NCI-H774 (cell line): Measurements from ENCODE around the gene ANKS4B.
"Not testable (repeated sequence)": the region's sequence is repeated elsewhere in the genome, so short reads cannot be mapped to it uniquely, and the experiment has no call there.

ENCODE experiments used
- DNase-seq: peaks from one replicate; lab custom pipeline; 2025; lab: John Stamatoyannopoulos, UW

ANKS4B gene, protein sequence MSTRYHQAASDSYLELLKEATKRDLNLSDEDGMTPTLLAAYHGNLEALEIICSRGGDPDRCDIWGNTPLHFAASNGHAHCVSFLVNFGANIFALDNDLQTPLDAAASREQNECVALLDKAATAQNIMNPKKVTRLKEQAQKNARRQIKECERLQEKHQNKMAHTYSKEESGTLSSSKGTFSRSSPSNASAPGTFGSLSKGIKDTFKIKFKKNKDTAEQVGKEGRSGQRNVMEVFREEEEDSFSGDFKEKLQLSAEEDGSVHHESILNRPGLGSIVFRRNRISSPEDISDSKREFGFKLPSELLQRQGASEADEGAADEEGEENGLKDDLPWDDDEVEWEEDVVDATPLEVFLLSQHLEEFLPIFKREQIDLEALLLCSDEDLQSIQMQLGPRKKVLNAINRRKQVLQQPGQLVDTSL

DNA sequence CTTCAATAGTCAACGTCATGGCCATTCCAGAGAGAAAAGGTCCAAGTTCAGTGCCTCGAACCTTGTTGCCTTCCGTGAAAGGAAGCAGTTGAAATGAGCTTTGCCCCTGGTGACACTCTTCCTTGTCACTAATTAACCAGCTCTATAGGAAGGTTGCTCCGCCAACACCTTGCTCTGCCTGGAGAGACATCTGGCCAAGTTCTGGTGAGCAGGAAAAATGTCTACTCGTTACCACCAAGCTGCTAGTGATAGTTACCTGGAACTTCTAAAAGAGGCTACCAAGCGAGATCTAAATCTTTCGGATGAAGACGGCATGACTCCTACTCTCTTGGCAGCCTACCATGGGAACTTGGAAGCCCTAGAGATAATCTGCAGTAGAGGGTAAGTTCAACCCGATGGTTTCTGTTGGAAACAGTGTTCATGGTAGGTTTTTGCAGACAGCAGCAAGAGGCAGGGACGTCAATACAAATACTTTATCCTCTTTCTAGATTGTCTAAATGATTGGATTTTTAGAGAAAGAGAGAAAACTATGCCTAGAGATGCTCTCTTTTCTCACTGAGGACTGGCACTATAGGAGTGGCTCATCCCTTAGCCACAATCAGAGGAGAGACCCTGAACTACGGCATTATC, at the start of gene ANKS4B:
Gene ANKS4B, plus strand, starts transcription at position 179 of the 630 bp plus-strand sequence. Its CDS starts 39 bp downstream, at position 218.
- no peak for DNase-seq

DNA sequence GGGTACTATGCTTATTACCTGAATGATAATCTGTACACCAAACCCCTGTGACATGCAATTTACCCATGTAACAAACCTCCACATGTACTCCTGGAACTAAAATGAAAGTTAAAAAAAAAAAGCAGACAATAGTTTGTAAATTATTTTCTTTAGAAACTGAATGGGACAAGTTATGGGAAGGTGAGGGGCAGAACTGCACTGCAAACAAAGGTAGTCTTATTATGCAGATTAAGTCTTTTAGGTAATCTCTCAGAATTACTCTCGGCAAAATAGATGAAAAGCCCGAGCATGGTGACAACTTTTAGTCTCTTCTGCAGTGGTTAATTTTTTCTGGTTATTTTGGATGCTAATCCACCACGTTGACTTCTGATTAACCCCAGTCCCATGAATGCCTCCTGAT, 49.5 kb upstream of the ANKS4B start:
- no peak for DNase-seq

DNA sequence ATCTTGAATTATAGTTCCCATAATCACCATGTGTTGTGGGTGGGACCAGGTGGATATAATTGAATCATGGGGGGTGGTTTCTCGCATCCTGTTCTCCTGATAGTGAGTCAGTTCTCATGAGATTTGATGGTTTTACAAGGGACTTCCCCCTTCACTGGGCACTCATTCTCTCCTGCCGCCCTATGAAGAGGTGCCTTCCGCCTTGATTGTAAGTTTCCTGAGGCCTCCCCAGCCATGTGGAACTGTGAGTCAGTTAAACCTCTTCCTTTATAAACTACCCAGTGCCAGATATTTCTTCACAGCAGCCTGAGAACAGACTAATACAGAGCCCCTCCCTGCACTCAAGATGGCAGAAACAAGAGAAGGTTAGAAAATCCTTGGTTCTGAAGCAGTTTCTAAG, 48.7 kb upstream of the ANKS4B start:
- DNase-seq = no peak

DNA sequence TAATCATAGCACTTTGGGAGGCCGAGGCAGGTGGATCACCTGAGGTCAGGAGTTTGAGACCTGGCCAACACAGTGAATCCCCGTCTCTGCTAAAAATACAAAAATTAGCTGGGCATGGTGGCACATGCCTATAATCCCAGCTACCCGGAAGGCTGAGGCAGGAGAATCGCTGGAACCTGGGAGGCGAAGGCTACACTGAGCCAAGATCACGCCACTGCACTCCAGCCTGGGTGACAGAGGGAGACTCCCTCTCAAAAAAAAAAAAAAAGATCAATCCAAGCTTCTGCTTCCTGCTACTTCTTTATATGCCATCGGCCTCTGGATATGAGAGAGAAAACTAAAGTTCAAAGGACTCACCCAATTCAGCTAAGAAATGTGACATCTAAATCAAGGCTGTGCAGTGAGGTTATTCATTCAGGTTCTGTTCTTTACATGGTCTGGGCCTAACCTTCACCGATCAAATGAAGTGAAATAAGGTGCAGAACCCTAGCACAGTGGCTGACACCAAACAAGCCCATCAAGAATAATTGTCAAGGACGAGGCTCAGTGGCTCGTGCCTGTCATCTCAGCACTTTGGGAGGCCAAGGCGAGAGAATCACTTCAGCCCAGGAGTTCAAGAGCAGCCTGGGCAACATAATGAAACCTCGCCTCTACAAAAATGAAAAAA, 47.7 kb upstream of the ANKS4B start:
- no peak for DNase-seq

DNA sequence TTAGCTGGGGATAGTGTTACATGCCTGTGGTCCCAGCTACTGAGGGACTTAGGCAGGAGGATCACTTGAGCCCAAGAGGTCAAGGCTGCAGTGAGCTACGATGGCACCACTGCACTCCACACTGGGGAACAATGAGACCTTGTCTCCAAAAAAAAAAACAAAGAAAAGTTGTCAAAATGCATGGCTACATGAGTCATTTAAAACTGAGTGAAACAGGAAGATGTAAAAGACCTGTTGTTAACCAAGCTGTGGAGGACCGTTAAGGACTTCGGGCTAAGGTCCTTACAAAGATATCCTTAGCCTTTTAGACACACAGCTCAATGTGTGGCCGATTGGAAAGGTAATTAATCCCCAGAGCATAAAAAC, 47.2 kb upstream of the ANKS4B start:
- DNase-seq = no peak

DNA sequence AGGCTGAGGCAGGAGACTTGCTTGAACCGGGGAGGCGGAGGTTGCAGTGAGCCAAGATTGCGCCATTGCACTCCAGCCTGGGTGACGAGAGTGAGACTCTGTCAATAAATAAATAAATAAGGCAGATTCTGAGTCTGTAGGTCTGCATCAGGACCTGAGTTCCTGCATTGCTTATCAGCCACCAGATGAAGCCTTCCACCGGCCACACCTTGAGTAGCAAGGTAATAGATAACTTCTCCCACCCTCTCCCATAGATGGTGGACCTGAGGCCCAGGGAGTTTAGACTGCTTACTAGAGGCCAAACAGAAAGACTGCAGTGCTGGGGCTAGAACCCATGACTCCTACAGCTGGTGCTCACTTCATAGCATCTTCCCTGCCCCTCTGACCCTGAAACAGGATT, 44.2 kb upstream of the ANKS4B start:
- DNase-seq = no peak

DNA sequence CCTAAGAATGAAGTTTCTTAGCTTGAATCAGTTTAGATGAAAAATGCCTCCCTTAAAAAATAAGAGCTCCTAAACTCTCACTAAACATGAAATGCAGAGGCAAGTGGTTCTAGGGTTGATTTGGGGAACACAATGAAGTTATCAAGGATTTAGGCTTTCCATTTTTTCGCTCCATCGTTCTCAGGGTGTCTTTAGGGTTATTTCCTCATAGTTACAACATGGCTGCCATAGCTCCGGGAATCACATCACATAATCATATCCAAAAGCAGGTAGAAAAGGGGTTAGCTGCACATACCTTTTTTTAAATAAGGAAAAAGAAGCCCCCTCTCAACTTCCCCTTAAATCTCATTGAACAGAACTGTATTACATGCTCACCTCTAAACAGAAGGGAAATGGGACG, 43.5 kb upstream of the ANKS4B start:
- DNase-seq = no peak

DNA sequence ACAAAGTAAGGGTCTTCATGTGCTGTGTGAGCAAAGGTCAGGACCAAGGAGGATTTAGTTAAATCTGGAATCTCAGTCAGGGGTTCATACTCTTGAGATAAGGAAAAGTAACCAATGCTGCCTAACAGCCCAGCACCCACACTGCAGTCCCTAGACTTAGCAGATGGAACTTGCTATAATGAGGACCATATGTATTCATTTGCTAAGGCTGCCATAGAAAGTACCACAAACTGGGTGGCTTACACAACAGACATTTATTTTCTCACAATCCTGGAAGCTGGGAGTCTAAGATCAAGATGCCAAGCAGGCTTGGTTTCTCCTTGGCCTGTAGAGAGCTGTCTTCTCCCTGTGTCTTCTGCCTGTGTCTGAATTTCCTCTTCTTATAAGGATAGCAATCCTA, 42.9 kb upstream of the ANKS4B start:
- DNase-seq = no peak

DNA sequence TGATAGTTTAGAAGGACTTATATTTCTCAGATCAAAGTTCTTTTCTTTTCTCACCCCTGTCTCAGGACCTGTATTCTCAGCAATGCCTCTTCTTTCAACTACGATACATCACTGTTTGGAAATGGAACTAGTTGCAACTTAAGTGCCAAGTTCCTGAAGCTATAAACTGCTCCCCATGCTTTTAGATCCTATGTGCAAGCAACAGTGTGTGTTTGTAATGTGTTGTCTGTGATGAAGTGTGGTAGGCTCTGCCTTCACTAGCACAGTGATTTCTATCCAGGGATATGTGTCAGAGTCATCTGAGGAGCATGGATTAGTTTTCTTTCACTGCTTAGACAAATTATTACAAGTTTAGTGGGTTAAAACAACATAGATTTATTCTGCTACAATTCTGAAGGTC, 40.5 kb upstream of the ANKS4B start:
- no peak for DNase-seq

DNA sequence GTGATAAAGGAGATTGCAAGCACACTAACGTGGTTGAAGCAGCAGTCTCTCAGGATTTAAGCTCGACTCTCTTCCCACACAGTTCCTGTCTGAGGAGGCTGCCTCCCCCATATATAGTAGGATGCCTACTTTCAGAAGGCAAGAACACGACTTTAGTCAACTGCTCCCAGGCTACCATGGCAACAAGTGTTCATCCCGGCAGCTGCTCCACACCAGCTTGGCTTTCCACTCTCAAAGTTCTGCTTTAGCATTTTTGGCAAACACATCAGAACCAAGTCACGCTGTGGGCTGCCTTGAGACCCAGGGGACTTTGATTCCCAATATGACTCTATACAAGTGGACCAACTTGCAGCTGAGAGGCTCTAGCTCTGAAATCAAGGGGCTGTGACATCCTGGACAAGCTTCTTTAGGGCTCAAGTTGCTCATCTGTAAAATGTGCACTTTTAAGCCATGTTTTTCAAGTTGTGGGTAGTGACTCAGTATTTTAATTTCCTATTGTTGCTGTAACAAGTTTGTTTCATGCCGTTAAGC, 38.7 kb upstream of the ANKS4B start:
- no peak for DNase-seq

DNA sequence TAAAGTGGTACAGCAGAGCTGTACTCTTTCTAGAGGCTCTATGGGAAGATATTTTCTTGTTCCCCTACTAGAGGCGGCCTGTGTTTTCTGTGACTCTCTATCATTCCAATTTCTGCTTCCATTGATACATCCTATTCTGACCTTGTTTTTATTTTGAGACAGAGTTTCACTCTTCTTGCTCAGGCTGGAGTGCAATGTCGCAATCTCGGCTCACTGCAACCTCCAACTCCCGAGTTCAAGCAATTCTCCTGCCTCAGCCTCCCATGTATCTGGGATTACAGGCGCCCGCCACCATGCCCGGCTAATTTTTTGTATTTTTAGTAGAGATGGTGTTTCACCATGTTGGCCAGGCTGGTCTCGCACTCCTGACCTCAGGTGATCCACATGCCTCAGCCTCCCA, 38.2 kb upstream of the ANKS4B start:
- DNase-seq = not testable (repeated sequence)

DNA sequence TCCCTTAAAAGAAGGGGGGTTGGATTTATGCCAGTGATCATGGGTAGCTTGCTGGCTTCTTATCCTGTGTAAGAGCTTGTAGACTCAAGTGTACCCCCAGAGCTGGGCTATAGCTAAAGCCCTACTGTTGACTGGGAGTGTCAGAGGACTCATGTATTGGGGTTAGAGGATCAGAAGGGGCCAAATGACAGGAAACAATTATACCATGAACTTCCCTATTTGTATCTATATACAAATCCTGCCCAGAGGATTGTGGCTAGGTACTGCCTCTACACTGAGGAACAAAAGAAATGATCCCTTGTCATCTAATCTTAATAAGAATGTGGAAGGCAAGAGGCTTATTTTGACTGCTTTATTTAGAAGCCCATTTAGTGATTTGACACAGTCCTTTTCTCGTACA, 36.4 kb upstream of the ANKS4B start:
- no peak for DNase-seq

DNA sequence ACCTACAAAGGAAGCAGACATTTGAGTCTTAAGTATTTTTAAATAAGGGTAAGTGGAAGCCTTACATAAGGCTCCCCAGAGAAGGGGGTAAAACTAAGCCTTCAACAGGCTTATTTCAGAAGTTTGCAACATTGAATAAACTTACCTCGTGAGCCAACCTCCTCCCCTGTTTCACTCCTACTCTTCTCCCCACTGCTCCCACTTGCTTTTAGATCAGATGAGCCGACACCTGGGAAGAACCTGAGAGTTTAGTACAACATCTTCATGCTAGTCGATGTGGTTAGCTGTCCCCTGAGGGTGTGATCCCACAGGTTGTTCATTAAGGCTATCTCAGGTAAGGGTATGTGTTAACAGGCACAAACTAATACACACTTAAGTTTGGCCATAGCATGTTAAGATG, 35.9 kb upstream of the ANKS4B start:
- no peak for DNase-seq

DNA sequence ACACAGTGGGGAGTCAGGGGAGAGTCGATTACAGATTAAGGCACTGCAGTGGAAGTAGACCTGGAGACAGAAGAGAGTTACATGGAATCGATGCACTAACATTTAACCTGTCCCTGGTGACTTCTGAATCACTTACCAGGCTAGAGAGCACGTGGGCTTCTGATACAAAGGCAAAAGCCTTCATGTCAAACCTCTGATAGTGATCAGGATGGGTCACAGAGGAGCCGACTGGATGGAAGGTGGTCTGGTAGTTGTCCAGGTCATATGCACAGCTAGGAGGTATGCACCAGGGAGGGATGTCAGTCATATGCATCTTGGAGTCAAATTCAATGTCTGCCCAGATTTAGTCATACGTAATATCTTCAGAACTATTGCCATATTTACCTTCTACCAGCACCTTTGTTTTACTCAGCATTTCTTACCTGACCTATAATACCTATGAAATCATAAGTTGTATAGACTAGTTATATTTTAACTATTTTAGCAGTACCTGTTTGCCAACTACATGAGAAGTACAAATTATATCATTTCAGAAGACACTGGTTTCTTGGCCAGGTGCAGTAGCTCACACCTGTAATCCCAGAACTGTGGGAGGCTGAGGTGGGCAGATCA, 33.8 kb upstream of the ANKS4B start:
- no peak for DNase-seq

DNA sequence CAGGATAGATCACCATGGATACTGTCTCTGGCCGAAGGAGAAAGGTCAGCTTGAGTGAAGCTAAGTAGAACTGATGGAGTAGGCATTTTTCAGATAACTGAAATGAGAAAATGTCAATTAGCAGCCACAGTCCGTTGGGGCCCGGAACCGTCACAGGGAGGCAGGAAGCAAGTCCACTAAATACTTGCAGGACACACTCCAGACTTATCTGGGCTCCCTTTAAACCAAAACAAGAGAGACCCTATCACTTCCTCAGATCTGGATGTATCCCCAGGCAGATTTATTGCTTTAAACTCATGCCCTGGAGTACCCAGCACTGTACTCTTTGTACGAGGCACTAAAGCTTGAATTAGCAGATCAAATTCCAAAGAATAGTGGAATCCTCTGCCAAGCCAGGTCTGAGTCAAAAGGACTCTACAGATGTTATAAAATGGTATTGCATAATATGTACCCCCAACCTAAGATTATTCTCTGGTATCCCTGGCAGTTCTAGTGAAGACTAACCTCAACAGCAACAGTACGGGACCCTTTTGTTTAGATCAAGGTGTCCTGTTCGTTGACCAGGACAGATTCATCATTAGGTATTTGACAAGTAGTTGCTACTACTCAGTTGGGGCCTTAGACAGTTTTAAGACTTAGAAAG, 30.2 kb upstream of the ANKS4B start:
- DNase-seq = no peak

DNA sequence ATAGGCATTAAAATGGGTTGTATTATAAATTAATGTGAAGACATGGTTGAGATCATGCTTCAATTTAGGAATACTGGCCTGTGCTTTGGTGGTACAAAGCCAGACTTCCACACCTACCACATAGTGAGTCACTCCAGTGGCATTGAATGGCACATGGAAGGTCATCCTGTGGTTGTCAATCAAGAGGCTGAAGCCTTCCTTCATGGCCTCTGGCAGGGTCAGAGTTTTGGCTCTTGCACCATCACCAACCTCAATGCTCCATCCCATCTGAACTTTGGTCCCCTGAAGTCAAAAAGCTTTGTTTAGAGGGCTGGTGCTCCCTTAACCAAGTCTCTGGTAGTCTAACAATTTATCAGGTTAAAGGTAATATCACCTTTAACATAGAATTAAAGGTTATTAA, 28.2 kb upstream of the ANKS4B start:
- DNase-seq = no peak

DNA sequence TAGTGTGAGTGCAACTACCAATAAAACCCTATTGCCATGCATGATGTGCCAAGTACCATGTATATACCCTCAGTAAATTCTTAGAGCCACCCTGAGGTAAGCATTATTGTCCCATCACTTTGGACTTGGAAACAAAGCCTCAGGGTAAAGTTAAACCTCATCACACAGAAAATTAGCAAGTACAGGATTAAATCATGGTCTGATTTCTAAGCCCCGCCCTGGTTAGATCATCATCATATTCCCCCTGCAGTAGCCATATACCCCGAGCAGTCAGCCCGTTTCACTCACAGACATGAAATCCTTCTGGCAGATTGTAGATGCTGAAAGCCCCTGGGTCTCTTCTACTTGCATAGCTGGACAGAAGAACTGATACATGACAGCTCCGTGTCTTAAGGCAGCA, 26.9 kb upstream of the ANKS4B start:
- DNase-seq = no peak

DNA sequence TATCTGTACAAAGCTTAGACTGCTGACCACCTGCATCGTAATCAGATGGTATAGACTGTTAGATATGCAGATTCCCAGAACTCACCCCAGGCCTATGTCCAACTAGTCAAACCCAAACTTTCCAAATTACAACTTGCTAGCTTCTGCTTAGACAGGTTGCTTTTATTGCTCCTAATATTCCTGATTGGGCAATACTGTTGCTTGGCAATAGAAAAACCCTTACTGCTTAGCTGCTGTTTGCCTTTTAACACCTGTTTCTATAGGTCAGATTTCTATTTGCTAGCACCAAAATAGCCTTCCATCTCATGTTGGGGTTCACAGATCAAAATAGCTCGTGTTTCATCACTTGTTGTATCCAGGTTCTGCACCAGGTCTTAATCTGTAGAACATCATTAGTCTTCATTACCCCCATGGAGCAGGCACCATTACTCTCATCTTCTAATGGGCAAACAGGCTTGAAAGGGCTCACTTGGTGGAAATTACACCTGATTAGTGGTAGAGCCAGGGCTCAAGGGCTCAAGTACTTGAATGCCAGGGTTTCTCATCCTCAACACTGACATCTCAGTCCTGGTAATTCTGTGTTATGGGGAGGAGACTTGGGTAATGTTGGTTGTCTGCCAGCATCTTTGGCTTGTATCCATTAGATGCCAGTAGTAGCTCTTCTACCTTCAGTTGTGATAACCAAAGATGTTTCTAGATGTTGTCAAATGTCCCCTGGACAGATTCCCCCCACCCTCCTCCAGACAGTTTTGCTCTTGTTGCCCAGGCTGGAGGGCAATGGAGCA, 24.9 kb upstream of the ANKS4B start:
- no peak for DNase-seq

DNA sequence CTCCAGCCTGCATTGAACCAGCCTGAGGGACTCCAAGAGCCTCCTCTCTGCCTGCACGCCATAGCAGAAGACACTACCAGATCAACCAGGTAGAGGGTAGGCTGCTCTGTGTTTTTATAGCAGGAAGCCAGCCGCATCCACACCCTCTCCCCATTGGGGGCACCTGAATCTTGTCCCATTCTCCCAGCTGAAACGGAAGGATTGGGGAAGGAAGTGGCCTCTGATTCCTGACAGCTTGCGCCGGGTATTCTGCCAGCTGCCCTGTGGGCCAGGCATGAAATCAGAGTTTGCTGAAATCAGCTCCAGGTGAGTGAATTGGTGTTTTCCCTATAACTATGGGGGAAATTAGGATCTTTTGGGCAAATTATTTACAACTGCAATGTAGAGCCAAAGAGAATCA, 22.0 kb upstream of the ANKS4B start, which contains the start of gene ZP2:
Gene ZP2, minus strand, starts transcription at position 89 of the 400 bp plus-strand sequence. Its CDS starts 27 bp downstream, at position 62.
- DNase-seq = no peak

DNA sequence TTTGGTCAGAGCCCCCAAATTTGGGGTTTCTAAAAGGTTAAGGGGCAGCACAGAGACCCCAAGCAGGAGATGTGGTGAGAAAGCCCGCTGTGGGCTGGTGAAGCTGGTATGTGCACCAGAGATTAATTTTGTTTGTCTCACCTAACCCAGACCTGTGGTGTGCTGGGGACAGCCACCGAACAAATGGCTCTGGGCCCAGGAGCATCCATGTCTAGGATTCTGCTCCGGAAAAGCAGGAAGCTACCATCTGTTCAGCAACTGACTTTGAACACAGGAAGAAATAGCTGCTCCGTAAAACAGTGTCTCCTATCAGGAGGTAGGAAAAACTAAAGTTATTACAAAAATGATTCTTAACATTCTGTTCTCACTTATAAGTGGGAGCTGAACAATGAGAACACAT, 19.4 kb upstream of the ANKS4B start:
- no peak for DNase-seq

DNA sequence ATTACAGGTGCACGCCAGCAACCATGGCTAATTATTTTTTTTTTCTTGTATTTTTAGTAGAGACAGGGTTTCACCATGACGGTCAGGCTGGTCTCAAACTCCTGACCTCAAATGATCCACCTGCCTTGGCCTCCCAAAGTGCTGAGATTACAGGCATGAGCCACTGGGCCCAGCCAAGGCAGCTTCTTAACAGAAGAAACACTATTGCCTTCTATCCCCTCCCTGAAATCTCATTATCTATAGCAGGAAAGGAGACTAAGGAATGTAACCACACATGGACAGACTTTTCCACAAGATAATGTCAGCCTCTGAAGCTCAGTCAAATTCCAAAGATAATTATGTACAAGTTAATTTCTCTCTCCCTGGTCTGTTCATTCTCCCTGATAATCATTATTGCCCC, 16.4 kb upstream of the ANKS4B start:
- DNase-seq = no peak
